PC-9 (cell line): ENCODE data around the gene SEL1L2.

Experiments used
- EZH2 ChIP-seq: fragments of 200-600 bp; sonication (generic); IDR thresholded peaks from 2 replicates; pipeline ENCODE4 v1.8.0; 2017; ENCODE audit warnings: antibody characterized with exemption, low read depth
- TF ChIP-seq, protein P1 (sequence below): fragments of 200-600 bp; sonication (generic); conservative IDR thresholded peaks from 2 replicates; pipeline ENCODE4 v1.6.1; 2017; ENCODE audit warnings: mixed run types, antibody characterized with exemption, mild to moderate bottlenecking, moderate library complexity

DNA sequence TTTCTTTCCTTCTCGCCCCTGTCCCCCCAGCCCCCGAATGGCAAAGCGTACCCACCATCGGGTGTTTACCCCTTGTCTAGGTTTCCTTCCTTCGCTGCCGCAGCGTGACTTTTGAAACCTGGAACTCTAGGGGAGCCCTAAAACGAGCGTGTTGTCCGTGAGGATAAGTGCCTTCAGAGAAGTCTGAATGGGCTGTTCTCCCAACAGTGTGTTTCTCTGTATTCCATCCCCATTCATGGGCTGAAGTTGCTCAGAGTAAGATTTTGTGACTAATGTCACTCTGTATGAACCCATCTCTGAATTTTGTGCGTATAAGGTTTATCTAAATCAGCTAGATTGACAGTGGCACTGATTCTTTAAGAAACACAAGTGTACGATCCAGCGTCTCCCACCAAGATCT is 5.9 kb upstream of the SEL1L2 start:
- no peak for TF ChIP-seq EZH2
- TF ChIP-seq, protein P1, sequence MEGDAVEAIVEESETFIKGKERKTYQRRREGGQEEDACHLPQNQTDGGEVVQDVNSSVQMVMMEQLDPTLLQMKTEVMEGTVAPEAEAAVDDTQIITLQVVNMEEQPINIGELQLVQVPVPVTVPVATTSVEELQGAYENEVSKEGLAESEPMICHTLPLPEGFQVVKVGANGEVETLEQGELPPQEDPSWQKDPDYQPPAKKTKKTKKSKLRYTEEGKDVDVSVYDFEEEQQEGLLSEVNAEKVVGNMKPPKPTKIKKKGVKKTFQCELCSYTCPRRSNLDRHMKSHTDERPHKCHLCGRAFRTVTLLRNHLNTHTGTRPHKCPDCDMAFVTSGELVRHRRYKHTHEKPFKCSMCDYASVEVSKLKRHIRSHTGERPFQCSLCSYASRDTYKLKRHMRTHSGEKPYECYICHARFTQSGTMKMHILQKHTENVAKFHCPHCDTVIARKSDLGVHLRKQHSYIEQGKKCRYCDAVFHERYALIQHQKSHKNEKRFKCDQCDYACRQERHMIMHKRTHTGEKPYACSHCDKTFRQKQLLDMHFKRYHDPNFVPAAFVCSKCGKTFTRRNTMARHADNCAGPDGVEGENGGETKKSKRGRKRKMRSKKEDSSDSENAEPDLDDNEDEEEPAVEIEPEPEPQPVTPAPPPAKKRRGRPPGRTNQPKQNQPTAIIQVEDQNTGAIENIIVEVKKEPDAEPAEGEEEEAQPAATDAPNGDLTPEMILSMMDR, result no peak
